Glutamatergic neuron (in vitro differentiated cells): Measurements from ENCODE around the gene AK6. TPM values are rescaled to one million over a fixed set of nuclear protein-coding genes. Genes with fewer than 3 reads are reported as not detected.

Experiments
- DNase-seq: peaks from one replicate; pipeline ENCODE4 v3.0.0; 2022
- H3K27ac Mint-ChIP-seq: one replicate; pipeline ENCODE4 v1.8.0; 2020; ENCODE audit warnings: mild to moderate bottlenecking, mixed read lengths, inconsistent platforms; ENCODE audit not compliant: unreplicated experiment
- H3K27me3 Mint-ChIP-seq: one replicate; pipeline ENCODE4 v1.8.0; 2020; ENCODE audit warnings: mild to moderate bottlenecking, moderate library complexity, mixed read lengths, inconsistent platforms; ENCODE audit not compliant: unreplicated experiment
- H3K36me3 Mint-ChIP-seq: one replicate; pipeline ENCODE4 v1.8.0; 2020; ENCODE audit warnings: mild to moderate bottlenecking, mixed read lengths, inconsistent platforms; ENCODE audit not compliant: unreplicated experiment
- H3K4me1 Mint-ChIP-seq: one replicate; pipeline ENCODE4 v1.8.0; 2020; ENCODE audit warnings: mild to moderate bottlenecking, low read depth, mixed read lengths, inconsistent platforms; ENCODE audit not compliant: unreplicated experiment
- H3K4me3 Mint-ChIP-seq: one replicate; pipeline ENCODE4 v1.8.0; 2020; ENCODE audit warnings: mild to moderate bottlenecking, mixed read lengths, inconsistent platforms; ENCODE audit not compliant: unreplicated experiment
- H3K9me3 Mint-ChIP-seq: one replicate; pipeline ENCODE4 v1.8.0; 2020; ENCODE audit warnings: mild to moderate bottlenecking, moderate library complexity, mixed read lengths, inconsistent platforms; ENCODE audit not compliant: unreplicated experiment
- total RNA-seq: library from RNA; stranded (reverse); fragmentation: NEBNext Ultra II Directional; extraction: Animal tissue kit (Norgen Biotek cat#: 25700); gene quantifications from one replicate; pipeline ENCODE4 v1.2.1, GENCODE V29; 2021; ENCODE audit not compliant: unreplicated experiment
- TF ChIP-seq, protein P1 (sequence below): fragments of 200-600 bp; sonication (generic); IDR thresholded peaks from one replicate; pipeline ENCODE4 v1.5.0; 2021; ENCODE audit not compliant: partially characterized antibody, unreplicated experiment

AK6 gene
- total RNA-seq, 1 donor from 2014 or later: 17.6 TPM

DNA sequence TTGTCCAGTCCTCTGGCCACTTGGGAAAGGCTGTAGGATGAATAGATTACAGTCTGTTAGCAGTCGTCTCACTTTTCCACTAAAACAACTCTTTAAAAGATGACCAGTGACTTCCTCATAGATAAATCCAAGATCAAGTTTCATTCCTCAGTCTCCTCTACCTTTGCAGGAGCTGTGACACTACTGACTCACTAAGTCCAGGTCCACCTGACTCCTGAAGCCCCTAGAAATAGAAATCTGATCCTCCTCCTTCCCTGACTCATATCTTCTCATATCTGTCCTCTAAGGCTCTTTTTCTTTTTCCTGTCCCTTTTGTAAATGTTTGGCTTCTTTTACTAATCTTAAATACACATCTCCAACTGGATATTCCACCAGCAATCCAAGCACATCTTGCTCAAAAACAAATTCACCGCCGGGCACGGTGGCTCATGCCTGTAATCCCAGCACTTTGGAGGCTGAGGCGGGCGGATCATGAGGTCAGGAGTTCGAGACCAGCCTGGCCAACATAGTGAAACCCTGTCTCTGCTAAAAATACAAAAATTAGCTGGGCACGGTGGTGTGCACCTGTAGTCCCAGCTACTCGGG lies 39.3 kb downstream of the AK6 start:
- Mint-ChIP-seq H3K9me3 (no peaks in the 10 kb centered on the region), H3K27ac (no peak overlapping the region), H3K4me1 (no peaks in the 10 kb centered on the region)

DNA sequence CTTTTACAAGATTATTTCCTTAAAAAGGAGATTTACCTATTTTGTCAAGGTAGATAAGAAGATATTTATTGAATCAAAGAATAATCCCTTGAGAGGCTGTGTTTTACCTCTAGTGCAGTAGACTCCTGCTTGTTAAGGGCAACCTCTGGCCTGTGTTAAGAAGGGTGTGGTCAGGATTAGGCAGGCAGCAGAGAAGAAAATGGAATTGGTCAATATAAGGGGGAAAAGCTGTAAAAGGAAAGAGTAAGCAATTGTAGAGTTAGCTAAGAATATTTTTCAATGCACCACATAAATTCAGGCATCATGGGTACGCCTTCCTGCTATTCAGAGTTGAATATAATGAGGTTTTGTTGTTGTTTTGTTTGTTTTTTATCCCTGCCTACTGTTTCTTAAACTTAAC lies 43.0 kb downstream of the AK6 start:
- DNase-seq: no peak
- Mint-ChIP-seq H3K4me1 (no peaks in the 10 kb centered on the region), H3K27ac (no peak overlapping the region), H3K9me3 (no peaks in the 10 kb centered on the region), H3K36me3 (no peaks in the 10 kb centered on the region), H3K27me3 (no peaks in the 10 kb centered on the region), H3K4me3 (no peak overlapping the region)
- TF ChIP-seq, protein P1, sequence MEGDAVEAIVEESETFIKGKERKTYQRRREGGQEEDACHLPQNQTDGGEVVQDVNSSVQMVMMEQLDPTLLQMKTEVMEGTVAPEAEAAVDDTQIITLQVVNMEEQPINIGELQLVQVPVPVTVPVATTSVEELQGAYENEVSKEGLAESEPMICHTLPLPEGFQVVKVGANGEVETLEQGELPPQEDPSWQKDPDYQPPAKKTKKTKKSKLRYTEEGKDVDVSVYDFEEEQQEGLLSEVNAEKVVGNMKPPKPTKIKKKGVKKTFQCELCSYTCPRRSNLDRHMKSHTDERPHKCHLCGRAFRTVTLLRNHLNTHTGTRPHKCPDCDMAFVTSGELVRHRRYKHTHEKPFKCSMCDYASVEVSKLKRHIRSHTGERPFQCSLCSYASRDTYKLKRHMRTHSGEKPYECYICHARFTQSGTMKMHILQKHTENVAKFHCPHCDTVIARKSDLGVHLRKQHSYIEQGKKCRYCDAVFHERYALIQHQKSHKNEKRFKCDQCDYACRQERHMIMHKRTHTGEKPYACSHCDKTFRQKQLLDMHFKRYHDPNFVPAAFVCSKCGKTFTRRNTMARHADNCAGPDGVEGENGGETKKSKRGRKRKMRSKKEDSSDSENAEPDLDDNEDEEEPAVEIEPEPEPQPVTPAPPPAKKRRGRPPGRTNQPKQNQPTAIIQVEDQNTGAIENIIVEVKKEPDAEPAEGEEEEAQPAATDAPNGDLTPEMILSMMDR: no peak

More for the DNA sequence above, 39.3 kb downstream of the AK6 start:
- no peak for DNase-seq
- TF ChIP-seq, protein P1: no peak
- no peaks in the 10 kb centered on the region for H3K36me3 Mint-ChIP-seq
- H3K4me3 Mint-ChIP-seq: no peak overlapping the region
- no peaks in the 10 kb centered on the region for H3K27me3 Mint-ChIP-seq

DNA sequence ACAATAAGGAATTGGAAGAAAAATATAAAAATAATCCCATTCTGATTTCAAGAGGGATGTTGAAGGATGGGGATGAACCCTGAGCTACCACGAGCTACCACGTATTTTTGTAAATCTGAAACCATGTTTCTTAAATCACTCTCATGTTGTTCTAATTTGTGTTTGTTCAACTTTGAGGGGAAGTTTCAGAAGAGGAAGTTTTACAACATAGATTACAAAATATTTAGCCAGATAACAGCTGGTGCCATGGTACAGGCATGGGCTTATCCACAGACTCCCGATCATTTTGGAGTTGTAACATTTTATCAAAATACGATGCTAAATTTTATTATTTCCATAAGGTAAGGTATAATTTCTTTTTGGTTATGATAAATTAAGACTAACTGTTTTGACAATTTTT lies 51.9 kb downstream of the AK6 start:
- Mint-ChIP-seq H3K9me3 (no peaks in the 10 kb centered on the region), H3K4me1 (peaks cover 1% of the 10 kb centered on the region), H3K27me3 (peaks cover 2% of the 10 kb centered on the region), H3K4me3 (no peak overlapping the region), H3K27ac (no peak overlapping the region), H3K36me3 (peaks cover 4% of the 10 kb centered on the region)
- TF ChIP-seq, protein P1: no peak
- DNase-seq: no peak

DNA sequence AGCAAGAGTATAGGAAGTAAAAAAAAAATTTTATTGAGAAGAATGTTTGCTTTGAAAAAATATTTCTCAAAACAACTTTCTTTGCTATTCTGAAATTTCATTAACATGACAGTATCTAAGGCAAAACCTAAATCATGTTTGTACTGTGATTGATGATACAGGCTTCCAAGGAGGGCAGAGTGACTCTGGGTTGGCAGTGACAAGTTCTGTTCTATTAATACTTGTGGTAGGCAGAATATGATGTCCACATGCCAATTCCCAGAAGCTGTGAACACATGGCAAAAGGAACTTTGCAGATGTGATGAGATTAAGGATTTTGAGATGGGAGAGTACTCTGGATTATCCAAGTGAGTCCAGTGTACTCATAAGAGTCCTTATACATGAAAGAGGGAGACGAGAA lies 53.3 kb downstream of the AK6 start:
- H3K27me3 Mint-ChIP-seq: peaks cover 2% of the 10 kb centered on the region
- H3K4me1 Mint-ChIP-seq: peaks cover 1% of the 10 kb centered on the region
- H3K4me3 Mint-ChIP-seq: no peak overlapping the region
- no peaks in the 10 kb centered on the region for H3K9me3 Mint-ChIP-seq
- no peak for DNase-seq
- peaks cover 4% of the 10 kb centered on the region for H3K36me3 Mint-ChIP-seq
- TF ChIP-seq, protein P1: no peak
- H3K27ac Mint-ChIP-seq: no peak overlapping the region

DNA sequence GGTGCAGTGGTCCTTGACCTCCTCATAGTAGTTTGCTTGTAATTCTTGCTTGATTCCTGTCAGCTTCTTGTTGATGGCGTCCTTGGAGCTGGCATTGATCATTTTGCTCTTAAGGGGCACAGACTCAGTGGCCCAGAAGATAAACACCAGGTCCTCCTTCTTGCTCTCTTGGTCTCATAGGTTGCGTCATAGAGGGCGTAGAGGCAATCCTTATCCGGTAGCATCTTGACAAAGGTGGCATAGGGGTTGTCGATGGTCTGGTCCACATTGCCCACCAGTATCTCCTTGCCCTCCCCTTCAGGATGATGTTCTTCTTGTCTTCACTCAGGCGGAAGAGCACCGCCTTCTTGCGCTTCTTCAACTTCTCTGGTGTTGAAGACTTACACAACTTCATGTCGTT lies 55.9 kb downstream of the AK6 start:
- Mint-ChIP-seq H3K27ac (no peak overlapping the region), H3K4me3 (no peak overlapping the region), H3K27me3 (peaks cover 10% of the 10 kb centered on the region), H3K4me1 (peaks cover 1% of the 10 kb centered on the region), H3K9me3 (peaks cover 3% of the 10 kb centered on the region), H3K36me3 (peaks cover 19% of the 10 kb centered on the region)
- TF ChIP-seq, protein P1: no peak
- no peak for DNase-seq
